Lung (tissue), 12 donors: ENCODE measurements around the gene THRB. TPM values are rescaled to one million over a fixed set of nuclear protein-coding genes. Genes with fewer than 3 reads are reported as not detected.

Experiments used
- ATAC-seq: fragments of 200-7000 bp; cut with Tn5 transposase; one replicate; pipeline ENCODE4 v1.9.1; 2020; ENCODE audit warnings: moderate number of reproducible peaks; ENCODE audit not compliant: insufficient read depth, low FRiP score
- DNase-seq, 3 donors: peaks; one replicate each; pipeline ENCODE4 v3.0.0-alpha.2; 2013 to 2017
- H3K27ac ChIP-seq, 2 donors: one replicate each; pipeline ENCODE4 v1.5.1; 2013; ENCODE audit warnings: mild to moderate bottlenecking in 2 of 2, moderate library complexity in 2 of 2, control low read depth in 1 of 2, inconsistent platforms in 1 of 2, low read depth in 1 of 2, low read length in 1 of 2
- H3K27me3 ChIP-seq, 3 donors: one replicate each; pipeline ENCODE4 v1.5.1; 2013; ENCODE audit warnings: low read length in 2 of 3; ENCODE audit not compliant: control insufficient read depth in 3 of 3, insufficient read depth in 3 of 3
- H3K36me3 ChIP-seq, 4 donors: one replicate each; pipeline ENCODE4 v1.5.1; 2013; ENCODE audit warnings: low read length in 4 of 4, mild to moderate bottlenecking in 1 of 4, moderate library complexity in 1 of 4; ENCODE audit not compliant: control insufficient read depth in 4 of 4, insufficient read depth in 4 of 4
- H3K4me1 ChIP-seq, 5 donors: one replicate each; pipeline ENCODE4 v1.5.1; 2013; ENCODE audit warnings: low read length in 5 of 5, mild to moderate bottlenecking in 2 of 5, moderate library complexity in 1 of 5; ENCODE audit not compliant: control insufficient read depth in 5 of 5, insufficient read depth in 5 of 5
- H3K4me3 ChIP-seq: one replicate; pipeline ENCODE4 v1.5.1; 2013; ENCODE audit warnings: mild to moderate bottlenecking, control low read depth, moderate library complexity
- H3K9ac ChIP-seq, 2 donors: one replicate each; pipeline ENCODE4 v1.5.1; 2013; ENCODE audit warnings: low read length in 2 of 2, control low read depth in 1 of 2; ENCODE audit not compliant: insufficient read depth in 1 of 2
- H3K9me3 ChIP-seq, 4 donors: one replicate each; pipeline ENCODE4 v1.5.1; 2013; ENCODE audit warnings: low read length in 3 of 4, mild to moderate bottlenecking in 1 of 4, moderate library complexity in 1 of 4; ENCODE audit not compliant: control insufficient read depth in 4 of 4, insufficient read depth in 3 of 4
- WGBS, 2 donors: extraction: QIAGEN DNeasy Blood & Tissue Kit; methylation state at CpG; one replicate each; pipeline ENCODE4 v1.1.7; 2013; 5-methylcytosine and 5-hydroxymethylcytosine counted together
- polyA plus RNA-seq, 2 donors: library from polyadenylated mRNA; stranded (reverse); fragments of 200-250 nt; gene quantifications; one replicate each; pipeline ENCODE4 v1.2.1, GENCODE V29; 2013
- total RNA-seq, 2 donors: library from RNA; depleted of rRNA in 1 of 2; stranded (reverse); fragments of >200 nt in 1 of 2; gene quantifications; one replicate each; pipeline ENCODE4 v1.2.1, GENCODE V29; 2014 to 2021
- TF ChIP-seq, protein P1 (sequence below): IDR thresholded peaks from 2 replicates; pipeline ENCODE4 v1.5.1; 2012; ENCODE audit warnings: mild to moderate bottlenecking; ENCODE audit errors: control extremely low read depth, extremely low read depth
- donor health status: control.
- donor health status: control.
- donor health status: Bipolar disorder and iron deficiency.
- donor health status: healthy.
- donor health status: DM: yes; HTN: yes; CAD: no.

THRB gene
- total and polyA plus RNA-seq, 4 donors, result 2.1 to 23.5 (median 6.1) TPM

- WGBS, 2 donors, result 94 to 99% methylated on average over 1 of the region's 1 CpG
- Histone ChIP-seq H3K4me3 (no peak overlapping the region), H3K9ac (no peak overlapping the region), H3K27ac (no peak overlapping the region), H3K9me3 (no peaks in the 10 kb centered on the region), H3K36me3 (no peaks in the 10 kb centered on the region), H3K4me1 (peaks cover 0 to 15% (median 4%) of the 10 kb centered on the region in 5 donors), H3K27me3 (no peaks in the 10 kb centered on the region)
- TF ChIP-seq, protein P1, sequence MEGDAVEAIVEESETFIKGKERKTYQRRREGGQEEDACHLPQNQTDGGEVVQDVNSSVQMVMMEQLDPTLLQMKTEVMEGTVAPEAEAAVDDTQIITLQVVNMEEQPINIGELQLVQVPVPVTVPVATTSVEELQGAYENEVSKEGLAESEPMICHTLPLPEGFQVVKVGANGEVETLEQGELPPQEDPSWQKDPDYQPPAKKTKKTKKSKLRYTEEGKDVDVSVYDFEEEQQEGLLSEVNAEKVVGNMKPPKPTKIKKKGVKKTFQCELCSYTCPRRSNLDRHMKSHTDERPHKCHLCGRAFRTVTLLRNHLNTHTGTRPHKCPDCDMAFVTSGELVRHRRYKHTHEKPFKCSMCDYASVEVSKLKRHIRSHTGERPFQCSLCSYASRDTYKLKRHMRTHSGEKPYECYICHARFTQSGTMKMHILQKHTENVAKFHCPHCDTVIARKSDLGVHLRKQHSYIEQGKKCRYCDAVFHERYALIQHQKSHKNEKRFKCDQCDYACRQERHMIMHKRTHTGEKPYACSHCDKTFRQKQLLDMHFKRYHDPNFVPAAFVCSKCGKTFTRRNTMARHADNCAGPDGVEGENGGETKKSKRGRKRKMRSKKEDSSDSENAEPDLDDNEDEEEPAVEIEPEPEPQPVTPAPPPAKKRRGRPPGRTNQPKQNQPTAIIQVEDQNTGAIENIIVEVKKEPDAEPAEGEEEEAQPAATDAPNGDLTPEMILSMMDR, result no peak
- DNase-seq, result no peak
- no peak for ATAC-seq
Observed at GRCh38 chr3:24264011-24264410, 230.6 kb downstream of the THRB start.

GRCh38 chr3:24263069-24263668, 231.5 kb downstream of the THRB start:
- Histone ChIP-seq H3K36me3 (no peaks in the 10 kb centered on the region), H3K4me3 (no peak overlapping the region), H3K9ac (no peak overlapping the region), H3K9me3 (no peaks in the 10 kb centered on the region), H3K4me1 (peaks cover under 1 to 17% (median 4%) of the 10 kb centered on the region in 5 donors), H3K27ac (no peak overlapping the region), H3K27me3 (no peaks in the 10 kb centered on the region)
- peak in 1 of 3 donors; percentile 87 for DNase-seq
- ATAC-seq, result no peak
- TF ChIP-seq, protein P1, result no peak
- 58 to 63% methylated on average over 2 of the region's 2 CpGs for WGBS, 2 donors

DNA sequence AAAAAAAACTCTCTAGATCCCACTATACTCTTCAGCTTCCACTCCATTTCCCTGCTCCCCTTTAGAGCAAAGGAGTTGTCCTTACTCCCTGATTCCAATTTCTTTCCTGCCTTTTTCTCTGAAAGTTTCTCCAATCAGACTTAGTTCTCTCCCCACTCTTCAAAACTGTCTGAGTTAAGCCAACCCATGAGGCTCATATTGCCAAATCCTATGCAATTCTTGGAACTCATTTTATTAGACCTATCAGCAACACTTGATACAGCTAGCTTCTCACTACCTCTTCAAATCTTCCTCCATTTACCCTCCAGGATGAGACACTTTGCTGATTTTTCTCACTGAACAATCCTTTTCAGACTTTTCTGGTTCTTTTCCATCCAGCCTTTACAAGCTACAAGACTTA, 233.1 kb downstream of the THRB start:
- Histone ChIP-seq H3K9ac (no peak overlapping the region), H3K27me3 (no peaks in the 10 kb centered on the region)
- ATAC-seq, result no peak

More for the DNA sequence above, 233.1 kb downstream of the THRB start:
- DNase-seq, result peak in 2 of 3 donors; percentile 23 to 81
- no peaks in the 10 kb centered on the region for H3K9me3 ChIP-seq
- H3K36me3 ChIP-seq, result no peaks in the 10 kb centered on the region
- TF ChIP-seq, protein P1, result no peak
- peaks cover 3 to 21% (median 4%) of the 10 kb centered on the region in 5 donors for H3K4me1 ChIP-seq
- H3K4me3 ChIP-seq, result no peak overlapping the region
- no peak overlapping the region for H3K27ac ChIP-seq
